ENCODE measurements around the gene NOD2.

Gene NOD2

GRCh38 chr16:50684823-50685461 is 8.5 kb upstream of the NOD2 start:
- no peak overlapping the region for H3K27ac ChIP-seq

GRCh38 chr16:50685462-50686063 is 7.8 kb upstream of the NOD2 start:
- TF ChIP-seq ZFX (IDR thresholded peaks at IDR 0.05) (no peak), CTCF (conservative IDR thresholded peaks at IDR 0.05) (no peak)
- H3K27ac ChIP-seq: no peak overlapping the region

More at GRCh38 chr16:50684823-50685461, 8.5 kb upstream of the NOD2 start:
- no peak for TF ChIP-seq ZFX (IDR thresholded peaks at IDR 0.05)
- no peak for TF ChIP-seq CTCF (conservative IDR thresholded peaks at IDR 0.05)

GRCh38 chr16:50688083-50688482 is 5.3 kb upstream of the NOD2 start:
- TF ChIP-seq CTCF (conservative IDR thresholded peaks at IDR 0.05): no peak
- no peak for TF ChIP-seq ZFX (IDR thresholded peaks at IDR 0.05)
- H3K27ac ChIP-seq: no peak overlapping the region

- H3K27ac ChIP-seq: no peak overlapping the region
- TF ChIP-seq ZFX (IDR thresholded peaks at IDR 0.05): no peak
- no peak for TF ChIP-seq CTCF (conservative IDR thresholded peaks at IDR 0.05)
These were observed 4.5 kb upstream of the NOD2 start for GRCh38 chr16:50688867-50689266.

GRCh38 chr16:50690177-50690576 is 3.2 kb upstream of the NOD2 start:
- no peak overlapping the region for H3K27ac ChIP-seq
- no peak for TF ChIP-seq ZFX (IDR thresholded peaks at IDR 0.05)
- TF ChIP-seq CTCF (conservative IDR thresholded peaks at IDR 0.05): no peak

GRCh38 chr16:50692644-50692998 is 785 bp upstream of the NOD2 start:
- TF ChIP-seq CTCF (conservative IDR thresholded peaks at IDR 0.05) (no peak), ZFX (IDR thresholded peaks at IDR 0.05) (no peak)
- no peak overlapping the region for H3K27ac ChIP-seq

GRCh38 chr16:50694206-50694605 is 800 bp downstream of the NOD2 start:
- no peak overlapping the region for H3K27ac ChIP-seq
- TF ChIP-seq CTCF (conservative IDR thresholded peaks at IDR 0.05): no peak
- TF ChIP-seq ZFX (IDR thresholded peaks at IDR 0.05): no peak

Data from C4-2B (cell line).